HG03520 (cell line): ENCODE measurements around the gene TXLNB.
"Not testable (repeated sequence)": the region's sequence is repeated elsewhere in the genome, so short reads cannot be mapped to it uniquely, and the experiment has no call there.

Source experiments
- ATAC-seq: cut with Tn5 transposase; IDR thresholded peaks from one replicate; pipeline ENCODE4 v1.9.1; 2021; ENCODE audit warnings: mild to moderate bottlenecking, moderate library complexity; ENCODE audit not compliant: unreplicated experiment

The TXLNB gene

DNA sequence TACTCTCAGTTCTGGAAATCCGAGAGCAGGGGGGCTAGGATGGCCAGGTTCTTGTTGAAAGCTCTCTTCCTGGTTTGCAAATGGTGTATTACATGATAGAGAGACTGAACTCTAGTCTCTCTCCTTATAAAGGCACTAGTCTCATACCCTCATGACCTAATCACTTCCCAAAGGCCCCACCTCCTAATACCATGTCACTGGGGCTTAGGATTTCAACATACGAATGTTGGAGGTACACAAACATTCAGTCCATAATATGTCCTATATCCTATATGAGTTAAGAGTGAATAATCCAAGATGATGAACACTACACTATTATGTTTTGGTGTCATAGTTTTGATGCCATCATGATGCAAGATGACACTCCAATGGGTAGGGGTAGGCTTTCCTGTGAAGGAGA lies 20.0 kb upstream of the TXLNB start:
- no peak for ATAC-seq

GRCh38 chr6:139308936-139309603 lies 17.3 kb upstream of the TXLNB start:
- ATAC-seq, result no peak

GRCh38 chr6:139308286-139308916 lies 16.6 kb upstream of the TXLNB start:
- ATAC-seq, result peak; percentile 74

- ATAC-seq, result no peak
Measured at GRCh38 chr6:139306291-139306981, 14.6 kb upstream of the TXLNB start.

DNA sequence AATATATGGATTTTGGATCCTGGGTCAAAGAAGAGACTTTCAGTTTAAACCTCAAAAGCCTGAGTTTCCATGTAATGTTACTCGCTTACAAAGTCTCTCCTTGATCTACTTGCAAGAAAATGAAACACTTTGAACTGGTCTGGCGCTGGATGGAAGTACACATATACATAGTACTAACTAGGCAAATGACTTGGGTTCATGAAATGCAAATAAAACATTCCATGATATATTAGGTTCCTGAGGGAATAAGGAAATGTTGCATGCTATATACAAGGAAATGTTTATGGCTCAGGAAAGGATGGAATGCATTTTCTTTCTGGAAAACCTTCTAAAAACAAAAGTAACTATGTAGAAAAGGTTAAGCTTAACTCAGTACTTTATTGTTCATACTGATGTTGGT lies 11.4 kb upstream of the TXLNB start:
- no peak for ATAC-seq

GRCh38 chr6:139297921-139298320 lies 6.1 kb upstream of the TXLNB start:
- no peak for ATAC-seq

- ATAC-seq, result no peak
Measured at GRCh38 chr6:139296927-139297326, 5.1 kb upstream of the TXLNB start.

DNA sequence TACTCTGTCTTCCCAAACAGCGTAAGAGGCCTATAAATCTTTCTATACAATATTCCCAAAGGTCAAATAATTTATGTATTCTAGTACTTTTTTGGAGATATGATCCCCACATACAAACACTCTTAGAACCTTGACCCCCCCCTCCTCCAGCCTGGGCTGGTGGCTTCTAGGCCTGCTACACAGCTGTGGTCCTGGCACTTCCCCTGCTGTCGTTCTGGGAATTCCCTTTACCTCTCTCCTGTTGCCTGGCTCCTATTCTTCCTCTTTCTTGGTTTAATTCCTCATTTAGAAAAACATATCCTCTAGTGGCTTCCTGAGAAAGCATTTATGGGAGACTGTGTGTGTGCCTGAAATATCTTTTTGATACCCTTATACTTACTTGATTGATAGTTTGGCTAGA lies 4.1 kb upstream of the TXLNB start:
- ATAC-seq, result no peak

GRCh38 chr6:139294090-139294489 lies 2.3 kb upstream of the TXLNB start:
- no peak for ATAC-seq

- not testable (repeated sequence) for ATAC-seq
Measured at GRCh38 chr6:139293230-139293629, 1.4 kb upstream of the TXLNB start.

DNA sequence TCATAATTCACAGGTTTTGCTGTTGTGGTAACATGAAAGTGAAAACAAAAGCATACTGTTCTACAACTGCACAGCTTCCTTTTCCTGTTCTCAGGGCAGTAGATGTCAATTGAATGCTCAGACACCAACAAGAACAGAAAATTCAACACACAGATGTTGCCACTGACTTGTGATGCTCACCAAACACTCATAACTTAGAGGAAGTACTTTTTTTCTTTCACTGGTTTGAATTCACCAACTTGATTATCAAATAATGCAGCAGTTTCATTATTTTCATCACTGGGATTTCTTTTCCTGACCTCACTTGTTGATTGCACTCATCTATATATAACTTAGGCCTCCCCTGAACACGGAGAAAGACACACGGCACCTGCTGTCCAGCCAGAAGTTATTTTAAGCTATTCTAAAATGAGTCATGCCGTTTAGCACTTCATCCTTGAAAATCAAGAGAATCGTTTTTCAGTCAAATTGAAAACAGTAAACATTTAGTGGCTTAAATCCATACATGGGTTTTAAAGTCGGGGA lies 949 bp downstream of the TXLNB start:
- peak; percentile 78 for ATAC-seq

- no peak for ATAC-seq
Measured at GRCh38 chr6:139289233-139289632, 2.6 kb downstream of the TXLNB start.

DNA sequence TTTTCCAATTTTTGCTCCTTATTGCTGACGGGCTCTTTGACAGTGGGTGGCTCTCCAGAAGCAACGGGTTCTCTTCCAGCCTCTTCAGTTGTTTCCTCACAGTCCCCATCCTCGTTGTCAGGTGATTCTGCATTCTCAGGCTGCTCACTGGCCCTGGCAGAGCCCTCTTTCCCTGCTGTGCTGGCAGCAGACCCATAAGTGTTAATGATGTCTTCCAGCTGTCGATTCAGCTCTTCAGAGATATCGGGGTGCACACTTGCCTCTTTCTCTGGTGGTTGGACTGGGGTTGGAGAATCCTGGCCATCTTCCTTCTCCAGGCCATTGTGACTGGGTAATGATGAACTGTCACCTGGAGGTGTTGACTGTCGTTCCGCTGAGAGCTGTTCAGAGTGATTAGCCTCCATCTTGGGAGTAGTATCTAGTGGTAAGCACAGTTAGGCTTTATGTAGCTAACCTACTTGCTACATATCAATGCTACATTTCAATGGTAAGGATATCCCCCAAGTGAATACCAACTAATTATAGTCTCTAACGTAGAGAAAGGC lies 3.2 kb downstream of the TXLNB start:
- no peak for ATAC-seq

DNA sequence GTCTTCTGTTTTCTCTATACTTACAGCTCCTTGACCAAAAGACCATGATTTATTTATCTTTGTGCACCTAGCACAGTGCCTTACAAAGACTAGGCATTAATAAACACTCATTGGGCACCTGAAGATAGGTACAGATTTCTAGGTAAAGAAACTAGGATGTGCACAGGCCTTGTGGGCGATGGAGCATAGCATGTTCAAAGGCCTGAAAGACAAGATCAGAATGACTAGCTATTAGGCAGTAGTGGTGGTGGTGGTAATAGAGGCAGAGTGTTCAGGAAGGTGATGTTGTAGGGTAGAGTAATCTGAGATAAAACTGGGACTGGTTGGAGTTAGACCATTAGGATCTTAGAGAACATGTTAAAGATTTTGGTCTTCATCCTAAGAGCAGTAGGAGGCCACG lies 3.9 kb downstream of the TXLNB start:
- ATAC-seq, result no peak

DNA sequence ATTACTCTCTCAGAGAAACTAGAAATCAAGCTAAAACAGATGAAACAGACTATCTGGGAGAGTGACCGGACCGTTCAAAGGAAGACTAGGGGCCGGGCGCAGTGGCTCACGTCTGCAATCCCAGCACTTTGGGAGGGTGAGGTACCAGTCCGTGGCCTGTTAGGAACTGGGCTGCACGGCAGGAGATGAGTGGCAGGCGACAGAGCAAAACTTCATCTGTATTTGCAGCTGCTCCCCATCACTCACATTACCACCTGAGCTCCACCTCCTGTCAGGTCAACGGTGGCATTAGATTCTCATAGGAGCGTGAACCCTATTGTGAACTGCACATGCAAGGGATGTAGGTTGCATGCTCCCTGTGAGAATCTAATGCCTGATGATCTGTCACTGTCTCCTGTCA lies 5.4 kb downstream of the TXLNB start:
- not testable (repeated sequence) for ATAC-seq

DNA sequence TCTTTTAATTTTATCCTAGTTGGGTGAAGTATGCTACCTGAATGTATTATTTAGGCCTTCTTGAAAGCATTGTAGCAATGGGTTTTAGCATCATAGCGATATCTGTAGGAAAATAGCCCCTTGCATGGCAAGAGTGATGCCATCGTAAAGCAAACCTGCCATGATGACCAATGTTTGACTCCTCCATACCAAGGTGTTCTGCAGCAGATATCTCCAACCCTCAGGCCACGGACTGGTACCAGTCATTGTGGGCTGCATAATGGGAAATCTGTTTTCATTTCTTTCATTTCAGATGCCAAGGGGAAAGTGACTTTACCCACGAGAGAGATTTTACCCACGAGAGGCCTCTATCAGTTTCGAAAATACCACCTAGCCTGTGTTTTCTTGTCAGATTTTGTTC lies 6.2 kb downstream of the TXLNB start:
- ATAC-seq, result no peak

DNA sequence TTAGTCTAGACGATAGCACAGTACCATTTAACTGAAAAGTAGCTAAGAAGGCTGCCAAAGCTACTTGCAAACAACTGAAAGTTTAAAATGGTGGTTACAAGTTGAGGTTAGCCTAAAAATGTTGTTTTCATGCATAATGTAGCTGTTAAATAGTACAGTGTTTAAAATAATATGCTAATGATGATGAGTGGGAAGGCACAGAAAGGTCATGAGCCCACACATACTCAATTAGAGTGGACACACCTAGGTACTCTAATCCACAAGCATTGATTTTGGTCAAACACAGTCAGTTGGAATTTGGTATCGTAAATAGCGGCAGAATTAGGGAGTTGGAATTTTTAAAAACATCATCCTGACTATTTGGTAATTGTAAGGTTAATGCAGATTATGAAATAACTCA lies 7.0 kb downstream of the TXLNB start:
- no peak for ATAC-seq

- ATAC-seq, result no peak
Measured at GRCh38 chr6:139282684-139283083, 9.1 kb downstream of the TXLNB start.

DNA sequence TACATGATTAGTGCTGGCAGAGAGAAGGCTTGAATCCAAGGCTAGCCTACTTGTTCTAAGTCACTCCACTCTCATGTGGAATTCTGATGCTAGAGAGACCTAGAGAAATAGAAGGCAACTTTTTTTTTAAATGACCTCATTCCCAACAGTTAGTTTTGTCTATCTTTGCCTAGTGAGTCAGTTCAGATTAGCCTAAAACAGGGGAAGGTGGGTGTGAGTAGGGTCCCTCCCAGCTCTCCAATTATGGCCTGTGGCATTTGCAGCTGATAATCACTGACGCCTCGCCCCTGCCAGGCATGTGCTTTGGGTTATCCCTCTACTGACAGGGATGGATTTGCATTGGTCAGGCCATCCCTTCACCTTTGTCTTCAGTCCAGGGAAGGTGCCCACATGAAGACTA lies 13.6 kb downstream of the TXLNB start:
- ATAC-seq, result no peak

- no peak for ATAC-seq
Measured at GRCh38 chr6:139277587-139277986, 14.2 kb downstream of the TXLNB start.

DNA sequence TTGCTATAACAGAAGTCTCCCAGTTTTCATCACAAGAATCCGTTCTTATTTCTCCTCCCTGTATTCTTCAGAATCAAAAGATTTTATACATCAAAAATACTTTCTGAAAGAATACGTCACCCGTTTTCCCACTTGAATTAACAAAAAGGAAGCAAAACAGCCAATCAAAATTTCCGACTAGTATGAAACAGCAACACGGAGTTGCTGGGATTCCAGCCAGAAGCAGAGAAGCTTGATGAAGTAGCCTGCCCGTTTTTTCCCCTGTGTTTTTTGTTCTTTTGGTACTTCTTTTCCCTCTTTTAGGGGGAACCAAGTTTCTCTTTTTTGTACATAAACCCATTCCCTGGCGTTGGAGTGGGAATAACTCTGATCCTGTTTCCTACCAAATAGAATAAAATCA lies 14.6 kb downstream of the TXLNB start:
- no peak for ATAC-seq
